Gastrocnemius medialis (tissue), 4 donors: ENCODE measurements around the gene TXNRD1. TPM values are rescaled to one million over a fixed set of nuclear protein-coding genes. Genes with fewer than 3 reads are reported as not detected.
A peak's percentile ranks its signal among the peaks of the same experiment; 100 is the strongest.

Experiments used
- ATAC-seq, 2 donors: fragments of 150-250 bp; one replicate each; pipeline ENCODE4 v1.9.1; 2016
- DNase-seq, 2 donors: peaks; one replicate each; pipeline ENCODE4 v3.0.0-alpha.2; 2019
- H3K27ac ChIP-seq, 4 donors: fragments of 200-600 bp; sonication (generic); 1 replicate in 1 of 4; 2 replicates in 3 of 4; pipeline ENCODE4 v1.5.1; 2016 to 2018; ENCODE audit warnings: mild to moderate bottlenecking in 2 of 4, moderate library complexity in 1 of 4
- H3K27me3 ChIP-seq, 3 donors: fragments of 200-600 bp; sonication (generic) in 2 of 3; 1 replicate in 1 of 3; 2 replicates in 2 of 3; pipeline versions ENCODE4 v1.5.1 to v1.6.0; 2016 to 2019; ENCODE audit warnings: mild to moderate bottlenecking in 1 of 3, moderate library complexity in 1 of 3
- H3K36me3 ChIP-seq, 2 donors: fragments of 200-600 bp; sonication (generic) in 1 of 2; one replicate each; pipeline ENCODE4 v1.5.1; 2017 to 2018
- H3K4me1 ChIP-seq, 2 donors: fragments of 200-600 bp; sonication (generic) in 1 of 2; one replicate each; pipeline ENCODE4 v1.5.1; 2016 to 2017; ENCODE audit warnings: mild to moderate bottlenecking in 2 of 2
- H3K4me3 ChIP-seq, 4 donors: fragments of 200-600 bp; sonication (generic) in 3 of 4; 1 replicate in 1 of 4; 2 replicates in 3 of 4; pipeline ENCODE4 v1.5.1; 2016 to 2019; ENCODE audit warnings: mild to moderate bottlenecking in 2 of 4
- H3K9me3 ChIP-seq, 3 donors: fragments of 200-600 bp; sonication (generic) in 2 of 3; 1 replicate in 1 of 3; 2 replicates in 2 of 3; pipeline ENCODE4 v1.5.1; 2016 to 2019
- CTCF ChIP-seq, 5 experiments: fragments of 450-650 bp in 3 of 5; fragments of 200-600 bp in 2 of 5; sonication (generic) in 2 of 5; IDR thresholded peaks in 4 of 5; conservative IDR thresholded peaks in 1 of 5; 1 replicate in 4 of 5; 2 replicates in 1 of 5; pipeline ENCODE4 v1.5.1; 2016 to 2019; ENCODE audit warnings: antibody characterized with exemption in 5 of 5, mild to moderate bottlenecking in 3 of 5, moderate library complexity in 3 of 5
- POLR2A ChIP-seq, 2 donors: fragments of 450-650 bp; IDR thresholded peaks; one replicate each; pipeline ENCODE4 v1.6.1; 2017; ENCODE audit warnings: antibody characterized with exemption in 2 of 2, mild to moderate bottlenecking in 2 of 2, moderate library complexity in 2 of 2
- in situ Hi-C, 4 donors: fragments of 200-750 bp; cut with MboI; loops; one replicate each; pipeline versions ENCODE4 v1.15.0 to v1.8.0; 2017; ENCODE audit warnings: low sequenced_read_pairs in 4 of 4
- intact Hi-C: fragments of 100-400 bp; cut with DNase I; formaldehyde crosslinking; loops from one replicate; pipeline ENCODE4 v1.15.1; 2023; ENCODE audit warnings: low total_unique reads
- total RNA-seq, 4 donors: library from RNA; depleted of rRNA; stranded (reverse); fragments of >200 nt; gene quantifications; one replicate each; pipeline versions ENCODE4 v1.1.0 to v1.2.3, GENCODE V29; 2016

The TXNRD1 gene
- total RNA-seq, 4 donors from 2014 or later = 96.6 to 139 (median 118) TPM

GRCh38 chr12:104307655-104308000, 92.0 kb downstream of the TXNRD1 start:
- in situ Hi-C loops = loop anchor here in 1 of 4 donors (10.0 kb wide), 1 partner anchor 93 kb away; the partner anchor contains the start of gene TXNRD1
- ATAC-seq = no peak

GRCh38 chr12:104309446-104309993, 93.9 kb downstream of the TXNRD1 start:
- intact Hi-C loops = no loop called here

More at GRCh38 chr12:104307655-104308000, 92.0 kb downstream of the TXNRD1 start:
- H3K36me3 ChIP-seq = peaks cover 0 to 30% of the 10 kb centered on the region in 2 donors
- peak overlapping the region in 1 of 4 donors; percentile 9 for H3K27ac ChIP-seq
- no peaks in the 10 kb centered on the region for H3K9me3 ChIP-seq
- H3K4me3 ChIP-seq = no peak overlapping the region
- intact Hi-C loops = no loop called here
- peaks cover 42 to 50% of the 10 kb centered on the region in 2 donors for H3K4me1 ChIP-seq
- no peak for DNase-seq
- TF ChIP-seq CTCF (IDR thresholded peaks at IDR 0.05 in 4 of 5, conservative IDR thresholded peaks at IDR 0.05 in 1 of 5) (no peak), POLR2A (IDR thresholded peaks at IDR 0.05) (no peak)
- no peaks in the 10 kb centered on the region for H3K27me3 ChIP-seq

GRCh38 chr12:104310751-104311633, 95.4 kb downstream of the TXNRD1 start:
- peaks cover 14 to 20% of the 10 kb centered on the region in 2 donors for H3K4me1 ChIP-seq
- H3K4me3 ChIP-seq = no peak overlapping the region
- ATAC-seq (no peak), DNase-seq (no peak)
- intact Hi-C loops (loop anchor here (5.0 kb wide), 1 partner anchor 811 kb away; no protein-coding TSS in a partner anchor), in situ Hi-C loops (no loop called here)
- no peaks in the 10 kb centered on the region for H3K9me3 ChIP-seq
- H3K27ac ChIP-seq = no peak overlapping the region
- H3K27me3 ChIP-seq = no peaks in the 10 kb centered on the region
- peaks cover 0 to 63% of the 10 kb centered on the region in 2 donors for H3K36me3 ChIP-seq
- no peak for TF ChIP-seq POLR2A (IDR thresholded peaks at IDR 0.05)
- TF ChIP-seq CTCF (IDR thresholded peaks at IDR 0.05 in 4 of 5, conservative IDR thresholded peaks at IDR 0.05 in 1 of 5) = no peak

More at GRCh38 chr12:104309446-104309993, 93.9 kb downstream of the TXNRD1 start:
- peaks cover 0 to 49% of the 10 kb centered on the region in 2 donors for H3K36me3 ChIP-seq
- H3K4me1 ChIP-seq = peaks cover 28 to 35% of the 10 kb centered on the region in 2 donors
- DNase-seq (no peak), ATAC-seq (no peak)
- in situ Hi-C loops = loop anchor here in 1 of 4 donors (10.0 kb wide), 1 partner anchor 95 kb away; the partner anchor contains the start of gene TXNRD1
- H3K27me3 ChIP-seq = no peaks in the 10 kb centered on the region
- no peaks in the 10 kb centered on the region for H3K9me3 ChIP-seq
- no peak for TF ChIP-seq CTCF (IDR thresholded peaks at IDR 0.05 in 4 of 5, conservative IDR thresholded peaks at IDR 0.05 in 1 of 5)
- TF ChIP-seq POLR2A (IDR thresholded peaks at IDR 0.05) = no peak
- no peak overlapping the region for H3K4me3 ChIP-seq
- no peak overlapping the region for H3K27ac ChIP-seq

- Histone ChIP-seq H3K27ac (no peak overlapping the region), H3K9me3 (no peaks in the 10 kb centered on the region), H3K4me3 (no peak overlapping the region), H3K36me3 (peaks cover 0 to 75% of the 10 kb centered on the region in 2 donors), H3K27me3 (no peaks in the 10 kb centered on the region), H3K4me1 (peaks cover 2 to 8% of the 10 kb centered on the region in 2 donors)
- intact Hi-C loops (loop anchor here (5.0 kb wide), 1 partner anchor 810 kb away; no protein-coding TSS in a partner anchor), in situ Hi-C loops (no loop called here)
- DNase-seq (no peak), ATAC-seq (no peak)
- TF ChIP-seq POLR2A (IDR thresholded peaks at IDR 0.05) = no peak
- no peak for TF ChIP-seq CTCF (IDR thresholded peaks at IDR 0.05 in 4 of 5, conservative IDR thresholded peaks at IDR 0.05 in 1 of 5)
Measured at GRCh38 chr12:104312202-104312601, 96.6 kb downstream of the TXNRD1 start.
